HEK293 (cell line): ENCODE measurements around the gene SLC16A11.

Experiments used
- CTCF ChIA-PET: fragments of 350-600 bp; formaldehyde crosslinking; extraction: SDS; loops from one replicate; lab custom pipeline; 2021; ENCODE audit warnings: antibody characterized with exemption; lab: Yijun Ruan, JAX
- POLR2A ChIA-PET: fragments of 300-600 bp; formaldehyde crosslinking; extraction: SDS; loops from one replicate; lab custom pipeline; 2020; ENCODE audit warnings: antibody characterized with exemption, inconsistent platforms; lab: Yijun Ruan, JAX
- H3K27ac ChIP-seq: fragments of 200-500 bp; sonication (Bioruptor generic); 2 replicates; pipeline ENCODE4 v1.5.1; 2014; ENCODE audit warnings: low read depth, low read length, control low read depth, inconsistent platforms; ENCODE audit errors: extremely low read depth
- H3K36me3 ChIP-seq, 2 experiments: fragments of 200-500 bp in 1 of 2; sonication (Bioruptor generic) in 1 of 2; 1 replicate in 1 of 2; 2 replicates in 1 of 2; pipeline ENCODE4 v1.5.1; 2014 to 2017; ENCODE audit warnings: inconsistent platforms in 2 of 2, low read length in 2 of 2; ENCODE audit not compliant: control insufficient read depth in 2 of 2, insufficient read depth in 1 of 2
- H3K4me1 ChIP-seq: fragments of 200-500 bp; sonication (Bioruptor generic); 2 replicates; pipeline ENCODE4 v1.5.1; 2014; ENCODE audit warnings: mild to moderate bottlenecking, low read length, inconsistent platforms; ENCODE audit not compliant: control insufficient read depth, insufficient read depth
- H3K4me3 ChIP-seq: 2 replicates; pipeline ENCODE4 v1.5.1; 2011; ENCODE audit warnings: low read depth, mild to moderate bottlenecking, control low read depth, low read length, moderate library complexity
- H3K9me3 ChIP-seq: fragments of 200-500 bp; sonication (Bioruptor generic); 2 replicates; pipeline ENCODE4 v1.5.1; 2014; ENCODE audit warnings: low read depth, low read length, inconsistent platforms; ENCODE audit not compliant: control insufficient read depth, insufficient read depth
- GLI2 ChIP-seq: fragments of 450-650 bp; formaldehyde crosslinking; IDR thresholded peaks from 2 replicates; pipeline ENCODE4; 2017; ENCODE audit warnings: missing biosample characterization, missing genetic modification characterization, low read depth, borderline replicate concordance
- HOXA7 ChIP-seq: sonication (generic); formaldehyde crosslinking; IDR thresholded peaks from 2 replicates; pipeline ENCODE4 v1.8.1; 2022; ENCODE audit warnings: missing genetic modification reagents, borderline replicate concordance
- HOXD13 ChIP-seq: sonication (generic); formaldehyde crosslinking; IDR thresholded peaks from 2 replicates; pipeline ENCODE4 v1.8.0; 2022; ENCODE audit warnings: missing genetic modification reagents, borderline replicate concordance
- SP3 ChIP-seq: fragments of 450-650 bp; formaldehyde crosslinking; IDR thresholded peaks from 2 replicates; pipeline ENCODE4 v1.5.1; 2016; ENCODE audit warnings: missing biosample characterization, missing genetic modification characterization
- ZNF132 ChIP-seq: fragments of 450-650 bp; formaldehyde crosslinking; IDR thresholded peaks from 2 replicates; pipeline ENCODE4 v1.5.1; 2017; ENCODE audit warnings: missing biosample characterization, missing genetic modification characterization, borderline replicate concordance
- ZNF211 ChIP-seq: fragments of 450-650 bp; formaldehyde crosslinking; IDR thresholded peaks from 2 replicates; pipeline ENCODE4 v1.5.1; 2016; ENCODE audit warnings: low read depth, missing biosample characterization, missing genetic modification characterization
- ZNF239 ChIP-seq: fragments of 450-650 bp; formaldehyde crosslinking; IDR thresholded peaks from 2 replicates; pipeline ENCODE4 v1.5.1; 2016; ENCODE audit warnings: missing biosample characterization, missing genetic modification characterization
- ZNF324 ChIP-seq: fragments of 450-650 bp; formaldehyde crosslinking; IDR thresholded peaks from 2 replicates; pipeline ENCODE4 v1.5.1; 2016; ENCODE audit warnings: missing biosample characterization, missing genetic modification characterization
- ZNF354C ChIP-seq: fragments of 450-650 bp; formaldehyde crosslinking; IDR thresholded peaks from 2 replicates; pipeline ENCODE4 v1.5.1; 2016; ENCODE audit warnings: missing biosample characterization, missing genetic modification characterization, low read depth, borderline replicate concordance
- ZNF394 ChIP-seq: fragments of 450-650 bp; formaldehyde crosslinking; IDR thresholded peaks from 2 replicates; pipeline ENCODE4 v1.5.1; 2016; ENCODE audit warnings: missing biosample characterization, missing genetic modification characterization, mild to moderate bottlenecking, moderate library complexity, borderline replicate concordance
- ZNF510 ChIP-seq: fragments of 450-650 bp; formaldehyde crosslinking; IDR thresholded peaks from 2 replicates; pipeline ENCODE4 v1.5.1; 2018; ENCODE audit warnings: mild to moderate bottlenecking, missing genetic modification characterization, missing biosample characterization; ENCODE audit not compliant: insufficient replicate concordance
- ZNF521 ChIP-seq: fragments of 450-650 bp; formaldehyde crosslinking; IDR thresholded peaks from 2 replicates; pipeline ENCODE4 v1.5.1; 2017; ENCODE audit warnings: missing biosample characterization, mild to moderate bottlenecking, missing genetic modification characterization
- ZNF610 ChIP-seq: fragments of 450-650 bp; formaldehyde crosslinking; IDR thresholded peaks from 2 replicates; pipeline ENCODE4 v1.5.1; 2016; ENCODE audit warnings: missing biosample characterization, missing genetic modification characterization, borderline replicate concordance
- ZNF837 ChIP-seq: fragments of 450-650 bp; formaldehyde crosslinking; IDR thresholded peaks from 2 replicates; pipeline ENCODE4 v1.5.1; 2016; ENCODE audit warnings: missing biosample characterization, missing genetic modification characterization
- TF ChIP-seq, protein P1 (sequence below): fragments of 450-650 bp; formaldehyde crosslinking; IDR thresholded peaks from 2 replicates; pipeline ENCODE4 v1.5.1; 2016; ENCODE audit warnings: missing biosample characterization, missing genetic modification characterization
- TF ChIP-seq, protein P2 (sequence below): fragments of 450-650 bp; formaldehyde crosslinking; IDR thresholded peaks from 2 replicates; pipeline ENCODE4 v1.5.0; 2017; ENCODE audit warnings: missing biosample characterization, missing genetic modification characterization, borderline replicate concordance
- TF ChIP-seq, protein P3 (sequence below): fragments of 450-650 bp; formaldehyde crosslinking; IDR thresholded peaks from 2 replicates; pipeline ENCODE4 v1.5.1; 2016; ENCODE audit warnings: missing biosample characterization, missing genetic modification characterization
- TF ChIP-seq, protein P4 (sequence below): fragments of 450-650 bp; formaldehyde crosslinking; IDR thresholded peaks from 2 replicates; pipeline ENCODE4; 2016; ENCODE audit warnings: missing biosample characterization, missing genetic modification characterization

Gene SLC16A11

DNA sequence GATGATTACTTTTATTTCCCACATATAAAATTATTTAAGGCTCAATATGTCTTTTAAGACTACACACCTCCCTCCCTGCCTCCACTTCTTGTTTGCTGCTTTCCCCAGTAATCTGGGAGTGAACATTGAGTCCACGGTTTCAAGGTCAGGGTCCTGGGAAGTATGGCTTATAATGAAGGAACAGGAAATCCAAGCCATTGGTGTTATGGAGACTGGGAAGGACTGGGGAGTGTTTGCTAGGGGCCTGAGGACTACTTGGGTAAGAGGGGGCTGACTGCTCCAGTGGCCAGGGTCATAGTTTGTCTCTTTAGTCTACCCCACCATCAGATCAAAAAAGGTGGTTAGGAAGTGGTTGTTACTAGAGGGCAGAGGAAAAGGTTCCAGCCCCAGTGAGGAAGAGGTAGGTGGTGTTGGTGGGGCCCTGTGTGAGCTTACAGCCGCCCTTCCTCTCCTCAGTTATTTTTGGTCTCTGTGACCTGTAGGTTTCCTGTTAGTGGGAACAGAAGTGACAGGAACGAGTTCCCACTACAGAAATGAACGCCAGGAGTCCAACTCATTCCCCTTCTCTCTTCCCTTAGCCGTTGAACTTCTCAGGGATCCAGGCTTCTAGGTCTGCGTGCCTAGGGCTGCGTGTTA lies 8.8 kb downstream of the SLC16A11 start (continued):
- TF ChIP-seq, protein P1, sequence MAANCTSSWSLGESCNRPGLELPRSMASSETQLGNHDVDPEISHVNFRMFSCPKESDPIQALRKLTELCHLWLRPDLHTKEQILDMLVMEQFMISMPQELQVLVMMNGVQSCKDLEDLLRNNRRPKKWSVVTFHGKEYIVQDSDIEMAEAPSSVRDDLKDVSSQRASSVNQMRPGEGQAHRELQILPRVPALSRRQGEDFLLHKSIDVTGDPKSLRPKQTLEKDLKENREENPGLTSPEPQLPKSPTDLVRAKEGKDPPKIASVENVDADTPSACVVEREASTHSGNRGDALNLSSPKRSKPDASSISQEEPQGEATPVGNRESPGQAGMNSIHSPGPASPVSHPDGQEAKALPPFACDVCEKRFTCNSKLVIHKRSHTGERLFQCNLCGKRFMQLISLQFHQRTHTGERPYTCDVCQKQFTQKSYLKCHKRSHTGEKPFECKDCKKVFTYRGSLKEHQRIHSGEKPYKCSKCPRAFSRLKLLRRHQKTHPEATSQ (tag by site-specific recombination): no peak
- TF ChIP-seq GLI2 (no peak), ZNF239 (tag by site-specific recombination) (no peak), ZNF510 (no peak), HOXA7 (CRISPR knock-in tag) (no peak), SP3 (tag by site-specific recombination) (no peak), ZNF521 (no peak), ZNF354C (no peak), ZNF394 (tag by site-specific recombination) (no peak)

DNA sequence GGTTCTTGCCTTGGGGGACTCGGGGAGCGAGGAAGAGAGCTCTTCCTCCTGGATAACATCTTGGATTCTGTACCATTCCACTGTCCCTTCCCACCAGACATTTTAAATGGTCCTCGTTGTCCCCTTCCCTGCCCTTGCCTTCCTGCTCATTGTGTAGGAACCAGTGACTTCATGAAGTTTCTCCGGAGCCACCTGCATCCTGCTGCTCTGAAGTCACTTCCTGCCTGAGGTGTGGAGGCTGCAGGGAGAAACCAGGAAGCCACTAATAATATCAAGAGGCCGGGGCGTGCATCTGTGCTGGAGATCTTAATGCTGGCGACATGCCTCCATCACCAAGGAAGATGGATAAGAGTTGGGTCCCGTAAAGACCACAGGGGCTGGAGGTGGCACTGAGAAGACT lies 14.2 kb downstream of the SLC16A11 start:
- no peaks in the 10 kb centered on the region for H3K9me3 ChIP-seq
- no peak for TF ChIP-seq ZNF132
- TF ChIP-seq, protein P2, sequence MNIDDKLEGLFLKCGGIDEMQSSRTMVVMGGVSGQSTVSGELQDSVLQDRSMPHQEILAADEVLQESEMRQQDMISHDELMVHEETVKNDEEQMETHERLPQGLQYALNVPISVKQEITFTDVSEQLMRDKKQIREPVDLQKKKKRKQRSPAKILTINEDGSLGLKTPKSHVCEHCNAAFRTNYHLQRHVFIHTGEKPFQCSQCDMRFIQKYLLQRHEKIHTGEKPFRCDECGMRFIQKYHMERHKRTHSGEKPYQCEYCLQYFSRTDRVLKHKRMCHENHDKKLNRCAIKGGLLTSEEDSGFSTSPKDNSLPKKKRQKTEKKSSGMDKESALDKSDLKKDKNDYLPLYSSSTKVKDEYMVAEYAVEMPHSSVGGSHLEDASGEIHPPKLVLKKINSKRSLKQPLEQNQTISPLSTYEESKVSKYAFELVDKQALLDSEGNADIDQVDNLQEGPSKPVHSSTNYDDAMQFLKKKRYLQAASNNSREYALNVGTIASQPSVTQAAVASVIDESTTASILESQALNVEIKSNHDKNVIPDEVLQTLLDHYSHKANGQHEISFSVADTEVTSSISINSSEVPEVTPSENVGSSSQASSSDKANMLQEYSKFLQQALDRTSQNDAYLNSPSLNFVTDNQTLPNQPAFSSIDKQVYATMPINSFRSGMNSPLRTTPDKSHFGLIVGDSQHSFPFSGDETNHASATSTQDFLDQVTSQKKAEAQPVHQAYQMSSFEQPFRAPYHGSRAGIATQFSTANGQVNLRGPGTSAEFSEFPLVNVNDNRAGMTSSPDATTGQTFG (tag by site-specific recombination): no peak
- no peak for TF ChIP-seq HOXD13 (CRISPR knock-in tag)
- TF ChIP-seq, protein P3, sequence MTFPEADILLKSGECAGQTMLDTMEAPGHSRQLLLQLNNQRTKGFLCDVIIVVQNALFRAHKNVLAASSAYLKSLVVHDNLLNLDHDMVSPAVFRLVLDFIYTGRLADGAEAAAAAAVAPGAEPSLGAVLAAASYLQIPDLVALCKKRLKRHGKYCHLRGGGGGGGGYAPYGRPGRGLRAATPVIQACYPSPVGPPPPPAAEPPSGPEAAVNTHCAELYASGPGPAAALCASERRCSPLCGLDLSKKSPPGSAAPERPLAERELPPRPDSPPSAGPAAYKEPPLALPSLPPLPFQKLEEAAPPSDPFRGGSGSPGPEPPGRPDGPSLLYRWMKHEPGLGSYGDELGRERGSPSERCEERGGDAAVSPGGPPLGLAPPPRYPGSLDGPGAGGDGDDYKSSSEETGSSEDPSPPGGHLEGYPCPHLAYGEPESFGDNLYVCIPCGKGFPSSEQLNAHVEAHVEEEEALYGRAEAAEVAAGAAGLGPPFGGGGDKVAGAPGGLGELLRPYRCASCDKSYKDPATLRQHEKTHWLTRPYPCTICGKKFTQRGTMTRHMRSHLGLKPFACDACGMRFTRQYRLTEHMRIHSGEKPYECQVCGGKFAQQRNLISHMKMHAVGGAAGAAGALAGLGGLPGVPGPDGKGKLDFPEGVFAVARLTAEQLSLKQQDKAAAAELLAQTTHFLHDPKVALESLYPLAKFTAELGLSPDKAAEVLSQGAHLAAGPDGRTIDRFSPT (tag by site-specific recombination): no peak
- TF ChIP-seq ZNF324: no peak
- no peak for TF ChIP-seq ZNF837 (tag by site-specific recombination)
- no peak for TF ChIP-seq ZNF610 (tag by site-specific recombination)
- TF ChIP-seq, protein P4, sequence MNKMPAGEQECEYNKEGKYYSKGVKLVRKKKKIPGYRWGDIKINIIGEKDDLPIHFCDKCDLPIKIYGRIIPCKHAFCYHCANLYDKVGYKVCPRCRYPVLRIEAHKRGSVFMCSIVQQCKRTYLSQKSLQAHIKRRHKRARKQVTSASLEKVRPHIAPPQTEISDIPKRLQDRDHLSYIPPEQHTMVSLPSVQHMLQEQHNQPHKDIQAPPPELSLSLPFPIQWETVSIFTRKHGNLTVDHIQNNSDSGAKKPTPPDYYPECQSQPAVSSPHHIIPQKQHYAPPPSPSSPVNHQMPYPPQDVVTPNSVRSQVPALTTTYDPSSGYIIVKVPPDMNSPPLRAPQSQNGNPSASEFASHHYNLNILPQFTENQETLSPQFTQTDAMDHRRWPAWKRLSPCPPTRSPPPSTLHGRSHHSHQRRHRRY (tag by site-specific recombination): no peak
- no peak for TF ChIP-seq ZNF211 (tag by site-specific recombination)
- POLR2A ChIA-PET: no interaction called here
- no peaks in the 10 kb centered on the region for H3K36me3 ChIP-seq
- CTCF ChIA-PET: interaction anchor here (3.1 kb wide), 1 partner anchor 16 kb away, joined by 13 read pairs; no protein-coding TSS in a partner anchor
- no peaks in the 10 kb centered on the region for H3K4me1 ChIP-seq
- no peak overlapping the region for H3K4me3 ChIP-seq
- no peak overlapping the region for H3K27ac ChIP-seq
